HG02763 (cell line): Measurements from ENCODE around the gene VTN.

ENCODE experiments used
- ATAC-seq: cut with Tn5 transposase; IDR thresholded peaks from one replicate; pipeline ENCODE4 v1.9.1; 2021; ENCODE audit warnings: mild to moderate bottlenecking, moderate library complexity; ENCODE audit not compliant: unreplicated experiment

VTN gene

GRCh38 chr17:28371245-28372202 is 1.4 kb upstream of the VTN start, which contains the start of gene SARM1:
SARM1 (plus strand) TSS chr17:28371694; CDS start chr17:28372033, 339 bp downstream.
- peak; percentile 83 for ATAC-seq

GRCh38 chr17:28370744-28371103 is 617 bp upstream of the VTN start:
- ATAC-seq = no peak

GRCh38 chr17:28369684-28370034 is 448 bp downstream of the VTN start:
- ATAC-seq = no peak

- no peak for ATAC-seq
Observed at GRCh38 chr17:28368915-28369683, 1.0 kb downstream of the VTN start.

DNA sequence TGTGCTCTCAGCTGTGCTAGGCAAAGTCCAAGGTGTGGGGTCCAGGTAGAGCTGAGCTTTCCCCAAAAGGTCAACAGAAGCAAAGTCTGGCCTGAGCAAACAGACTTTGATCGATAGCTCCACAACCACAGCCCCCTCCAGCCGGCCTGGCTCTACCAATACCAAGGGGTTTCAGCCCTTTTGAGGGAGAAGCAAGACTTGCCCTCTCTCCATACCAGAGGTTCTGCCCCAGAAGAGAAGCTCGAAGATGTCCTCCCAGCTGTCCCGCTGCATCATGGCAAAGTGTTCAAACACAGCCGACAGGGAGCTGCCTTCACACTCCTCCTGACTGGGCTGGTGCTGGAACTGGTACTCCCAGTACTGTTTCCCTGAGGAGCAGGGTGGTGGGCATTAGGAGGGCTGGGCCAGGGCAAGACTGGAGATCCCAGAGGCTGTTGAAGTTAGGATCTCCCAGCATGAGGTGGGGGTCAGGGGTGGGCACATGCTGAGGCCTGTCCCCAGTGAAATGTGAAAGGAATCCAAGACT is 1.7 kb downstream of the VTN start:
- ATAC-seq = no peak

- no peak for ATAC-seq
Observed at GRCh38 chr17:28367641-28368305, 2.3 kb downstream of the VTN start.

DNA sequence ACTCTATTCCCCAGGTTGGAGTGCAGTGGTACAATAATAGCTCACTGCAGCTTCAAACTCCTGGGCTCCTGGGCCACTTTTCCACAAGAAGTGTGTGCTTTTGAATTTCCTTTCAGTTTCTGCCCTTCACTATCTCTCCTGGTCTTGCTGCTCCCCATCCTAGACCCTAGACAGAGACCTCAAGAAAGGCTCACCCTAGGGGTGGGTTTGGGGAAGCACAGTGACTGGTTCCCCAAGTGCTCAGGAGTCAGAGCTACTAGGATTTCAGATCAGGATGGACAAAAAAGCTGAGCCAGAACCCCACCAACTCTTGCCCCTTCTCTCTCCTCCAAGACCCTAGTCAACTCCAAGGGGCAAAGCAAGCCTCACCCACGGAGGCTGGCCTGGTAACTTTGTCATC is 3.5 kb downstream of the VTN start:
- ATAC-seq = no peak

- ATAC-seq = no peak
Observed at GRCh38 chr17:28365487-28365886, 4.6 kb downstream of the VTN start.

DNA sequence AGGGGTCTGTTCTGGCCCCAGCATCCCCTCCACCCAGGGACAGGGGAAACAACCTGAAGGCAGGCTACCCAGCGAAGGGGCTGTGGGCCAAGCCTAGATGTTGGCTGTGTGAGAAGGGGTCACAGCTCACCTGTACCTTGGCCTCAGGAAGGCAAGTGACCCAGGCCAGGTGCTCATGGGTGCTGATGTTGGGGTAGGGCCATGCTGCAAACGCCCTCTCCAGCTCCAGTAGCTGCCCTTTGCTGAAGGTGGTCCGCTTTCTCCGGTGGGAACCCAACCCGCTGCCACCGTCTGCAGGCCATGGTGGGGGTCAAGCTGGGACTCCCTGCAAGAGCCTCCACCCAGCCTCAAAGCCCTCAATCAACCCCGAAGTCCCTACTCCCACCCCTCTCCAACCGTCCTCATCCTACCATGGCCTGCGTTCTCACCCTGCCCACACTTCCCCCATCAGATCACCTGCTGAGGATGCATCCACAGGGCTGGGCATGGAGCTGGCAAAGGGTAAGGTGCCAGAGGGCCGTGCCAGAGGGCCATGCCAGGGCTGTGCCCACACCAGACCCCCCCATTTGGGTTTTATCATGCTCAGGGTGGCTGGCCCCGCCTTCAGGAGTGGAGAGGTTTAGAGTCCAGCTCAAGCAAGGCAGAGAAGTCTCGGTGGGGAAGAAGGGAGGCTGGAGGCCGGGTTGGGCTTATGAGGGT is 5.3 kb downstream of the VTN start, which contains the start of gene SEBOX:
Gene SEBOX (minus strand): TSS at position 535 of the 699 bp plus-strand sequence. CDS start 48 bp downstream, at position 487.
- ATAC-seq = no peak

DNA sequence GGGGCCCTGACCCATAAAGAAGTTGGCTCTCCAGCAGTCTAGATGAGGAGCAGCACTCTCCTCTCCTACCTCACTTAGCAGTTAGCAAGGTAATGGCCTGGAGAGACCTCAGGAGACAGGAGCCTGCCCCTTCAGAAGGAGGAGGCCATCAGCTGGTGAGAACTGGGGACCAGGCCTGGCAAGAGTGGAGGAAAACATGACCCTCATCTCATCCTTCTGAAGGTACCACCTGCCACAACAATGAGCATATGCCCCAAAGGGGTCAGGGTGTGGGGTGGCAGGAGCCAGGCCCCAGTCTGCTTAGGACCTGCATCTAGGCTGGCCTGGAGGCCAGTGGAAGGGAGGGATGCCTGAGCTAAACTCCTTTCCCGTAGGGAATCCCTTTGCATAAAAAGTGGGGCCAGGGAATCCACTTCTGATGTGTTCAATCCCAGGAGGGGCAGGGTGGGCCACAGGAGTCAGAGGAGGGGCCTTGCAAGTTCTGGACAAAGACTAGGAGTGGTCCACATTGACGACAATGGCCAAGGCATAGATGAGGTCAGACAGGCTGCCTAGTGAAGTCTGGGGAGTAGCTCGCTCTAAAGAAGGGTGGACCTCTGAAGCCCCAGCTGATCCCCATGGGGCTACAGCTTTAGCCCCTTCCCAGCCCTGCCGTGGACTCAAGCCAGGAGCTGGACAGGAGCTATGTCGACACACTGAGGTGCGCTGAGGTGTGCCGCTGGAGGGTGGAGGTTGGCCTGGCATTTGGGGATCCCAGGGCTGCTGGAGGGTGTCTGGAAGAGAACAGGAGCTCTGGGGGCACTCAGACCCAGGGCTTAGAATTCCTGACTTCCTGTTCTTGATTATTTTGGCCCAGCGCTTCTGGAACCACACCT is 6.1 kb downstream of the VTN start:
- ATAC-seq = no peak

DNA sequence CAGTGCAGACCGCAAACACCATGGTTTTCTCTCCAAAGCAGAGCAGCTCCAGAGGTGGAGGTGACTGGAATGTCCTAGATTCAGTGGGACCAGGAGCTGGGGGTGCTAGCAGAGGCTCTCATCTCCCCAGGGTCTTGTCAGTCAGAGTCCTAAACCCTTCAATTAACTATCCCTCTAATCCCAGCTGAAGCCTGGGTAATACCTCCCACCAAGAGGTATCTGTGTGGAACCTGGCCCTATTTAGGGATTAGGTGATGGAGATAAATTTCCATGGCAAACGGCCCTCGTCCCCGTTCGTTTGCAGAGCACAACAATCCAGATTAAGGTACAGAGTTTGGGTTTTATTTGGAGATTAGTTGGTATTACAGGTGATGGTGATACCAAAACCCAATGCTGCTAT is 6.9 kb downstream of the VTN start:
- ATAC-seq = no peak

- no peak for ATAC-seq
Observed at GRCh38 chr17:28357901-28358197, 12.3 kb downstream of the VTN start.

DNA sequence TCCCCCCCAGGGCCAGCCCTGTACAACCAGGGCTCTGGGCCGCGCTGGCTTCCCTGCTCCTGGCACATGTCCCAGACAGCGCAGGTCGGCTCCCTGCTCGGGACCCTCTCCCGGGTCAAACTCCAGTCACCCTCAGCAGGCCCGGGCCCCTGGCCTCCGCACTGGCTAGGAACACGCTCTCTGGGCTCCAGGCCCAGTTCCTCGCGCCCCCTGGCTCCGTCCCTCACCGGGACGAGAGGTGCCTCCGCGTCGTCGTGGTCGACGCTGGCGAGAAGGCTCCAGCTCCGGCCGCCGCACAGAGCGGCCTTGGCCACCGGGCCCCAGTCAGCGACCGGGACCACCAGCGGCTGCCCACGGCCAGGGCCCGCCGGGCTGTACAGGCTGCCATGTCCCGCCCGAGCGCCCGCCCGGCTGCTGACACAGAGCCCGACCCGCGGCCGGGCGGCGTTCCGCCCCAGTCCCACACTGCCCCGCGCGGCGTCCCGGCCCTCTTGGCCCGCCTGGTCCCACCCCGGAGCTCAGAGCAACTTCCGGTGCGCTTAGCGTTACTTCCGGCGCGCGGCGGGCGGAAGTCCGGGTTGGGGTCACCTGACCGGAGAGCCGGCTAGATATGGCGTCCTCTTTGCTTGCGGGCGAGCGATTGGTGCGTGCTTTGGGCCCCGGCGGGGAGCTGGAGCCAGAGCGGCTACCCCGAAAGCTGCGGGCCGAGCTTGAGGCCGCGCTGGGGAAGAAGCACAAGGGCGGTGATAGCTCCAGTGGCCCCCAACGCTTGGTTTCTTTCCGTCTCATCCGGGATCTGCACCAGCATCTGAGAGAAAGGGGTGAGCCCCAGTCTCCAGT is 12.8 kb downstream of the VTN start, which contains the start of gene POLDIP2:
Gene POLDIP2 (minus strand): TSS at position 467 of the 840 bp plus-strand sequence. CDS start 79 bp downstream, at position 388.
- peak; percentile 95 for ATAC-seq

GRCh38 chr17:28350271-28350670 is 19.8 kb downstream of the VTN start:
- ATAC-seq = no peak

- no peak for ATAC-seq
Observed at GRCh38 chr17:28348979-28349378, 21.1 kb downstream of the VTN start.

DNA sequence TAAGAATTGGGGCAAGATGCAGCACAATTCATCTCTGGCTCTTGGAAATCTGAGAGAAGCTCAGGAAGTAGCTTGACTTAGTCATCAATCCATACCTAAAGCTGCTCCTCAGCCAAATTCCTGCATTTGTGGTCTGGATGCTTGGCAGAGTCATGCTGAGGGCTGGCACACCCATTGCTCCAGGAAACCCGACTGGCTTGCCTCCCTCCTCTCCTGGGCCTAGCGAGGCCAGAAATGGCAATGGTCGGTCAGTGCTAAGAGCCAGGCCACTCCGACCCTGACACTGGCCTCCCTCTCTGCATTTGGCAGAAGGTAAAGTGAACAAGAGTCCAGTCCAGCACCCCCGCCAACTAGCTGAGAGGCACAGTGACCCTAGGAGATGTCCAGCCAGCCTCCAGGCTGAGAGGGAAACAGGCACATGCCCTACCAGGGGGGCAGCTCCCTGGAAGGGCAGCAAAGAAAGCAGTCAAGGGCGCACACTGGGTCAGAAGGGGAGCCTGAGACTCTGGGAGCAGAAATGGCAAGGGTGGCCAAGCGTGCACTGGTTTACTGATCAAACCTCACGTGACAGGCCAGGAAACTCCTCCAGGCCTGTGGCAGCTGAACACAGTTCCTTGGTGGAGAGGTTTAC is 22.7 kb downstream of the VTN start:
- no peak for ATAC-seq

- no peak for ATAC-seq
Observed at GRCh38 chr17:28346746-28347246, 23.3 kb downstream of the VTN start.

- ATAC-seq = no peak
Observed at GRCh38 chr17:28346199-28346580, 23.9 kb downstream of the VTN start.
